NB4 (cell line): ENCODE measurements around the gene NRBP1.
A peak's percentile ranks its signal among the peaks of the same experiment; 100 is the strongest.

Source experiments
- DNase-seq: peaks from one replicate; pipeline ENCODE4 v3.0.0; 2010; ENCODE audit warnings: low read depth
- H3K4me3 ChIP-seq: one replicate; pipeline ENCODE4 v1.5.1; 2011; ENCODE audit warnings: mild to moderate bottlenecking, low read depth, low read length, moderate library complexity
- MAX ChIP-seq: IDR thresholded peaks from 2 replicates; pipeline ENCODE4 v1.6.1; 2011; ENCODE audit warnings: low read depth, low read length
- MYC ChIP-seq: IDR thresholded peaks from 2 replicates; pipeline ENCODE4 v1.6.1; 2011; ENCODE audit warnings: low read depth, low read length
- POLR2A ChIP-seq: IDR thresholded peaks from 2 replicates; pipeline ENCODE4 v1.6.1; 2011; ENCODE audit warnings: mild to moderate bottlenecking; ENCODE audit not compliant: insufficient read length; ENCODE audit errors: extremely low read depth
- TF ChIP-seq, protein P1 (sequence below): IDR thresholded peaks from one replicate; pipeline ENCODE4 v1.5.1; 2012; ENCODE audit warnings: low read depth, low read length

Gene NRBP1

GRCh38 chr2:27381577-27382181 is 46.8 kb upstream of the NRBP1 start:
- DNase-seq, result no peak

GRCh38 chr2:27390822-27391679 is 37.4 kb upstream of the NRBP1 start:
- H3K4me3 ChIP-seq, result no peak overlapping the region
- DNase-seq, result no peak
- TF ChIP-seq POLR2A (no peak), MYC (no peak), MAX (no peak)
- TF ChIP-seq, protein P1, sequence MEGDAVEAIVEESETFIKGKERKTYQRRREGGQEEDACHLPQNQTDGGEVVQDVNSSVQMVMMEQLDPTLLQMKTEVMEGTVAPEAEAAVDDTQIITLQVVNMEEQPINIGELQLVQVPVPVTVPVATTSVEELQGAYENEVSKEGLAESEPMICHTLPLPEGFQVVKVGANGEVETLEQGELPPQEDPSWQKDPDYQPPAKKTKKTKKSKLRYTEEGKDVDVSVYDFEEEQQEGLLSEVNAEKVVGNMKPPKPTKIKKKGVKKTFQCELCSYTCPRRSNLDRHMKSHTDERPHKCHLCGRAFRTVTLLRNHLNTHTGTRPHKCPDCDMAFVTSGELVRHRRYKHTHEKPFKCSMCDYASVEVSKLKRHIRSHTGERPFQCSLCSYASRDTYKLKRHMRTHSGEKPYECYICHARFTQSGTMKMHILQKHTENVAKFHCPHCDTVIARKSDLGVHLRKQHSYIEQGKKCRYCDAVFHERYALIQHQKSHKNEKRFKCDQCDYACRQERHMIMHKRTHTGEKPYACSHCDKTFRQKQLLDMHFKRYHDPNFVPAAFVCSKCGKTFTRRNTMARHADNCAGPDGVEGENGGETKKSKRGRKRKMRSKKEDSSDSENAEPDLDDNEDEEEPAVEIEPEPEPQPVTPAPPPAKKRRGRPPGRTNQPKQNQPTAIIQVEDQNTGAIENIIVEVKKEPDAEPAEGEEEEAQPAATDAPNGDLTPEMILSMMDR, result no peak

More at GRCh38 chr2:27381577-27382181, 46.8 kb upstream of the NRBP1 start:
- TF ChIP-seq POLR2A (no peak), MYC (no peak), MAX (no peak)
- TF ChIP-seq, protein P1, result no peak
- no peak overlapping the region for H3K4me3 ChIP-seq

GRCh38 chr2:27393225-27393624 is 35.2 kb upstream of the NRBP1 start:
- no peak overlapping the region for H3K4me3 ChIP-seq
- TF ChIP-seq MAX (no peak), MYC (no peak), POLR2A (no peak)
- TF ChIP-seq, protein P1, result no peak
- DNase-seq, result no peak

GRCh38 chr2:27398962-27399361 is 29.5 kb upstream of the NRBP1 start:
- TF ChIP-seq MYC, result no peak
- no peak for TF ChIP-seq POLR2A
- no peak for TF ChIP-seq MAX
- TF ChIP-seq, protein P1, result no peak
- H3K4me3 ChIP-seq, result no peak overlapping the region
- DNase-seq, result no peak

GRCh38 chr2:27400348-27401135 is 27.9 kb upstream of the NRBP1 start:
- H3K4me3 ChIP-seq, result no peak overlapping the region
- TF ChIP-seq, protein P1, result no peak
- TF ChIP-seq MYC, result no peak
- TF ChIP-seq MAX, result no peak
- TF ChIP-seq POLR2A, result no peak
- peak; percentile 20 for DNase-seq
